ENCODE results near the gene SORCS2.

SORCS2 gene

GRCh38 chr4:7652006-7652405 lies 459.7 kb downstream of the SORCS2 start:
- DNase-seq (ENCODE audit: low read depth) = no peak

DNA sequence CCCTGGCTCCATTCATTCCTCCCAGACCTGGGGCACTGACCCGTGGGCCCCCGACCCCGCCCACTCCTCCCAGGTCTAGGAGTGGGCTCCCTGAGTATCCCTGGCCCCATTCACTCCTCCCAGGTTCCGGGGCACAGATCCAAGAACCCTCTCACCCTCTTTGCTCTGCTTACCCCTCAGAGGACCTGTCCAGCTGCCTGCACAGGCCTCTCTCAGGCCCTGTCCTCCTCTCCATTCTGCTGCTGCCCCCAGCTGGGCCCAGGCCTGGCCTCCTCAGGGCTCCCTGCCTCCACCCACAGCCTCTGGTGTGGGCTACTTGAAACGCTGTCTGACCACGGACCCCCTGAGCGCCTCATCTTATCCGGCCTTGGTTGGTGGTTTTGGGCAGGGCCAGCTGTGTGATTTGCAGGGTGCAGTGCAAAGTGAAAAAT lies 460.1 kb downstream of the SORCS2 start:
- no peak for DNase-seq (ENCODE audit: low read depth)

DNA sequence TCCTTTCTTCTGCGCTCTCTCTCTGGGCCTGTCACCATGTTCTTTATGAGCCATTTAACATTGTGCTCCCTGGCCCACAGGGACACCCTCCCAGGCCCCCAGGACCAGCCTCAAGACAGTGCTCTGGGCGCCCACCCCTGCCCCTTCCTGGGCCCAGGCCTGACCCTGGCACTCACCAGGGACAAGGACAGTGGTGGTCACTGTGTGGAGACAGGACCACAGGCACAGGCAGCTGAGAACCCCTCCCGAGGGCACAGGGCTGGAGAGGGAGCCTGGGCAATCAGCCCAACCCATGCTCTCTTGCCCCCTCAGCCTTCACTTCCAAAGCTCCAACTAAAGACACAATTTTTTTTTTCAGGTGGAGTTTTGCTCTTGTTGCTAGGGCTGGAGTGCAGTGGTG lies 460.6 kb downstream of the SORCS2 start:
- DNase-seq (ENCODE audit: low read depth) = no peak

GRCh38 chr4:7653510-7654369 lies 461.4 kb downstream of the SORCS2 start:
- no peak for DNase-seq (ENCODE audit: low read depth)

- no peak for DNase-seq (ENCODE audit: low read depth)
Measured at GRCh38 chr4:7654550-7655445, 462.5 kb downstream of the SORCS2 start.

GRCh38 chr4:7655511-7656243 lies 463.3 kb downstream of the SORCS2 start:
- no peak for DNase-seq (ENCODE audit: low read depth)

- no peak for DNase-seq (ENCODE audit: low read depth)
Measured at GRCh38 chr4:7656244-7656800, 464.0 kb downstream of the SORCS2 start.

DNA sequence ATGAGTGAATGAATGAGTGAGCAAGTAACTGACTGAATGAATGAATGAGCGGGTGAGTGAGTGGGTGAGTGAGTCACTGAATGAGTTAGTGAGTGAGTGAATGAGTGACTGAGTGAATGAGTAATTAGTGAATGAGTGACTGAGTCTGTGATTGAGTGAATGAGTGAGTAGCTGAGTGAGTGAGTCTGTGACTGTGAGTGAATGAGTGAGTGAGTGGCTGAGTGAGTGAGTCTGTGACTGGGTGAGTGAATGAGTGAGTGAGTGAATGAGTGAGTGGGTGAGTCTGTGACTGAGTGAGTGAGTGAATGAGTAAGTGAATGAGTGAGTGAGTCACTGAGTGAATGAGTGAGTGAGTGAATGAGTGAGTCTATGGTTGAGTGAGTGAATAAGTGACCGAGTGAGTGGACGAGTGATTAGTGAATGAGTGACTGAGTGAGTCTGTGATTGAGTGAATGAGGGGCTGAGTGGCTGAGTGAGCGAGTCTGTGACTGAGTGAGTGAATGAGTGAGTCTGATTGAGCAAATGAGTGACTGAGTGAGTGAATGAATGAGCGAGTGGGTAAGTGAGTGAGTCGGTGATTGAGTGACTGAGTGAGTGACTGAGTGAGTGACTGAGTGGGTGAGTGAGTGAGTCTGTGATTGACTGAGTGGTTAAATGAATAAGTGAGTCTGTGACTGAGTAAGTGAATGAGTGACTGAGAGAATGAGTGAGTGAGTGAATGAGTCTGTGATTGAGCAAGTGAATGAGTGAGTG lies 465.4 kb downstream of the SORCS2 start:
- DNase-seq (ENCODE audit: low read depth) = no peak

DNA sequence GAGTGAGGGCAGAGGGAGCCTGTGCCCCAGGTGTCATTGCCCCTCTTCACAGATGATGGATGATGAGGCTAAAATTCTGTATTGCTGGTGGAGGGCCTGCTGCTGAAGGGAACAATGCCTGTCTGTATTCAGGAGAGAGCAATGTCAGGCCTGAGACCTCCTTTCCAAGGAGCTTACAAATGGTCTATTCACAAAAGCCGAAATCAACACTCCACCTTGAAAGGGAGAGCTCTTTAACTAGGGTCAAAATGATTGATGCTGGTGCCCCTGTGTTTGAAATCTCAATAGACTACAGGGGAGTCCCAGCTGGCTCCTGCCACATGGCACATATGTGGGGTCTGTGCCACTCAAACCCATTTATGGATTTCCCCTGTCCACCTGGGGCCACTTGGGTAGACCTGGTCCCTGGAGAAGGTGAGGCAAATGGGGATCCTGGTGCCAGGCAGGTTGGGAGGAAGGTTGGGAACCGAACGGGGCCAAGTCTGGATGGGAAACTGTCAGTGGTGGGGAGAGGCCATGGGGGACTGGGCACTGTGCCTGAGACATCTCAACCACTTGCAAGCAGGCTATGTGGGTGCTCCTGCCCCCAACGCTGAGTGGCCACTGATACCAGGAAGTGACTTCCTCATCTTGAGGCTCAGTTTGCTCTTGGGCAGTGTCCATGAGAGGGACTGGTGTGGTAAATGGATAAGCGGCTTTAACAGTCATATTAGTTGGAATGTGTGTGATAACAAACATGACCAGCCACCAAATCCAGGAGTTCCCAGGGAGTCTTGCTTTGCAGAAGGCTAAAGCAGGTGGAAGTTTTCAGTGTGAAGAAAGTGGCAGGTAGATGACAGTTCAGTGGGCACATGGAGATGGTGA lies 466.2 kb downstream of the SORCS2 start:
- no peak for DNase-seq (ENCODE audit: low read depth)

DNA sequence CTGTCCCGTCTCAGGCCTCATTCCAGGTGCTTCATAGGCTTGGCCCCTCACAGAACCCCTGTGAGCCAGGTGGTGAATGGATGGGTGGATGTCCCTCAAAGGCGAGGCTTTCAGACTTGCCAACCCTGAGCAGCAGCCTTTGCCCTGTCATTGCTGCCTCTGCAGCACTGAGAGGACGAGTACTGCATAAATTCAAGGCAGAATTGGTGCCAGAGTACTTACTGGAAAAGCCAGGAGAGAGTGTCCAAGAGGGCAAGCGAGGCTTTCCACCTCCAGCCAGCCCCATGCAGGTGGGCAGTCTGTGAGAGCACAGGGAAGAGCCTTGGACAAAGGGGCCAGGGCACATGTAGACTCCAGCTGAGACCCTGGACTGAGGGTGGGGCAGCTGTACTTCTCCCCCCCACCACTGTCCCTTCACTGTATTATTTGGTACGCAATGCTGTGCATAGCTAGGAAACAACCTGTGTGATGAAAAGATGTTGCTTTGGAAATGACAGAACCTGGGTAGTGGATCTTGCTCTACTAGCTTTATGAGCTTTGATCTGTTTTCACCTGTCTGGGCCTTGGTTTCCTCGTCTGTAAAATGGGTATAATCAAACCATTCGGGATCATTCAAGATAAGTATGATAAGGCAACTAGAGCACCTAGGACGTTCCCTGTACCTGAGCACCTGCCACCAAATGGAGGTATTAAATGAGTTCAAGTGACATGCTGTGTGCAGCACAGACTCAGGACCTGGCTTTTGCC lies 467.3 kb downstream of the SORCS2 start:
- DNase-seq (ENCODE audit: low read depth) = no peak

- no peak for DNase-seq (ENCODE audit: low read depth)
Measured at GRCh38 chr4:7660176-7661039, 468.1 kb downstream of the SORCS2 start.

DNA sequence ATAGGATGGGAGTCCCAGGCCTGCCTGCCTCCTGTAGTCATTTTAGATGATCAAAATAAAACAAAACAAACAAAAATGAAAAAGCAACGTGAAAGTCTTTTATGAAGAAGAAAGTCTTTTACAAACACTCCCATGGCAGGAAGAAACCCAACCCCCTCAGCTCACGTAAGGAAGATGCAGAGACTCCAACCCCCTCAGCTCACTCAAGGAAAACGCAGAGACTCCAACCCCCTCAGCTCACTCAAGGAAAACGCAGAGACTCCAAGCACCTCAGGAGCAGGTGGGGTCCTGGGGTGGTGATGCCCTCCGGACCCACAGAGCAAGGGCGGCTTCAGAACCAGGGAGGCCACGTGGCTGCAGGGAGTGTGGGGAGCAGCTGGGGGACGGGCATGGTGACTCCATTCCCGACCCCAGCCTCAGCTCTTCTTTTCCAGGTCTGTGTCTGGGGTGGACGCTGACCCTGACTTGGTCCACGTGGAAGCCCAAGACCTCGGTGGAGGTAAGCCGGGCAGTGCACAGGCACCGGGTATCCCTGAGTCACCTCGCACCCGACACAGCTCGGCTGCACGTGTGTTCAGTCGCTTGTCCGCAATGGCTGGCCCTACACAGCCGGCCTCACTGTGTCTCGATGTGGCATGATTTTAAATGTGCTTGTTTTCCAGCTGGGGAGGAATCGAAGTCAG lies 468.9 kb downstream of the SORCS2 start:
- DNase-seq (ENCODE audit: low read depth) = no peak

GRCh38 chr4:7661846-7662506 lies 469.6 kb downstream of the SORCS2 start:
- no peak for DNase-seq (ENCODE audit: low read depth)

DNA sequence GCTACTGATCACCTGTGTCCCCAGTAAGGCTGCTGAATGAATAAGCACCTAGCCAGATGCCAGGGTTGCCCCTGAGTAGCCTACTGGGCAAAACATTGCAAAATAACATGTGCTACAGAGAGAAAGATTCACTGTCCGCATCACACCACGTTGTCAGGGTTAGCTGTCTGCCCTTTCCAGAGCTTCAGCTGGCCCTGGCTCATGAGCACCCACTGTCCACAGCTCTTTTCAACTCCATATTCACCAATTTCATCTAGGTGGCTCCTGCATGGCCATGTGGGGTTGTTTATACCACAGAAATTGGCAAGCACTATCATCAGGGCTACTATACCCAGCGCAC lies 470.1 kb downstream of the SORCS2 start:
- DNase-seq (ENCODE audit: low read depth) = no peak

DNA sequence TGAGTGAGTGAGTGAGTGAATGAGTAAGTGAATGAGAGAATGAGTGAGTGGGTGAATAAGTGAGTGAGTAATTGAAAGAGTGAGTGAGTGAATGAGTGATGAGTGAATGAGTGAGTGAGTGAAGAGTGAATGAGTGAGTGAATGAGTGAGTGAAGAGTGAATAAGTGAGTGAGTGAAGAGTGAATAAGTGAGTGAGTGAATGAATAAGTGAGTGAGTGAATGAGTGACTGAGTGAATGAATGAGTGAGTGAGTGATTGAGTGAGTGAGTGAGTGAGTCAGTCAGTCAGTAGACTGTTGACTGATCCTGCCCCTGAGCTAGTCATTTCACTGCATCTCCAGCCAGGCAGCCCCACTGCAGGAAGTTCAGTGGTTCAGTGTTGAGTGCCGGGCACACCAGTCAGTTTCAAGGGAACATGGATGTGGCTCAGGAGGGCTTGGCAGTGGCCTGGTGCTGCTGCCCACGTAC lies 470.8 kb downstream of the SORCS2 start:
- DNase-seq (ENCODE audit: low read depth) = no peak

DNA sequence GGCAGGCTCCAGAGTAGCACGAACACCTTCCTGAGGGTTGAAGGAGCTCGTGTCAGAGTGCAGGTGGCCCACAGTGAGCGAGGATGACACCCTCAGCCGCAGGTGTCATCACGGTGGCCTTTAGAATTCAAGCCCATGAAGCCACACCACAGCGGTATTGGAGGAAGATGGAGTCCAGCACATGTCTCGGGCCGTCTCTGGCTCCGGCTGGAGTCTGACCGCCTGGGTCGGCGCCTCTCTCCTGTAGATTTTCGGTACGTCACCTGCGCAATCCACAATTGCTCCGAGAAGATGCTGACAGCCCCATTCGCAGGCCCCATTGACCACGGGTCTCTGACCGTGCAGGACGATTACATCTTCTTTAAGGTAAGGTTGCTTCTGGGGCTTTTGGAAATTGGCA lies 471.8 kb downstream of the SORCS2 start:
- no peak for DNase-seq (ENCODE audit: low read depth)

- no peak for DNase-seq (ENCODE audit: low read depth)
Measured at GRCh38 chr4:7665321-7665720, 473.0 kb downstream of the SORCS2 start.
